ENCODE measurements around the gene MAPK12. TPM values are rescaled to one million over a fixed set of nuclear protein-coding genes. Genes with fewer than 3 reads are reported as not detected.

Gene MAPK12
- total RNA-seq, result 1 to 10 TPM; 3.1 to 3.6 TPM

- H3K9me3 Mint-ChIP-seq, result no peaks in the 10 kb centered on the region
- ATAC-seq (ENCODE audit: low read depth), result no peak
- POLR2A ChIA-PET, result interaction anchor here (1.4 to 3.7 kb wide), 2 partner anchors 10 to 264 kb away, joined by 3 to 26 read pairs; partner anchors contain the start of genes HDAC10 and SCO2
These were observed at the start of gene MAPK12 for GRCh38 chr22:50261615-50262459. TSS of gene MAPK12 (minus strand) at chr22:50261683. CDS start at chr22:50261509, 174 bp downstream.

GRCh38 chr22:50310949-50311444 is 49.5 kb upstream of the MAPK12 start:
- Mint-ChIP-seq H3K4me3 (no peak overlapping the region), H3K27me3 (peaks cover 6% of the 10 kb centered on the region), H3K4me1 (peaks cover 17% of the 10 kb centered on the region), H3K27ac (no peak overlapping the region), H3K36me3 (no peaks in the 10 kb centered on the region), H3K9me3 (no peaks in the 10 kb centered on the region)
- POLR2A ChIA-PET, result interaction anchor here (1.6 kb wide), 1 partner anchor 17 kb away, joined by 4 read pairs; no protein-coding TSS in a partner anchor
- no peak for ATAC-seq (ENCODE audit: low read depth)
- DNase-seq, result peak; percentile 32

More at GRCh38 chr22:50261615-50262459, at the start of gene MAPK12:
- H3K4me3 Mint-ChIP-seq, result peak within 1 kb of the TSS; percentile 64
- no peak for DNase-seq
- no peaks in the 10 kb centered on the region for H3K36me3 Mint-ChIP-seq
- H3K27me3 Mint-ChIP-seq, result peaks cover 11% of the 10 kb centered on the region
- no peak within 1 kb of the TSS for H3K27ac Mint-ChIP-seq
- peaks cover 4% of the 10 kb centered on the region for H3K4me1 Mint-ChIP-seq

DNA sequence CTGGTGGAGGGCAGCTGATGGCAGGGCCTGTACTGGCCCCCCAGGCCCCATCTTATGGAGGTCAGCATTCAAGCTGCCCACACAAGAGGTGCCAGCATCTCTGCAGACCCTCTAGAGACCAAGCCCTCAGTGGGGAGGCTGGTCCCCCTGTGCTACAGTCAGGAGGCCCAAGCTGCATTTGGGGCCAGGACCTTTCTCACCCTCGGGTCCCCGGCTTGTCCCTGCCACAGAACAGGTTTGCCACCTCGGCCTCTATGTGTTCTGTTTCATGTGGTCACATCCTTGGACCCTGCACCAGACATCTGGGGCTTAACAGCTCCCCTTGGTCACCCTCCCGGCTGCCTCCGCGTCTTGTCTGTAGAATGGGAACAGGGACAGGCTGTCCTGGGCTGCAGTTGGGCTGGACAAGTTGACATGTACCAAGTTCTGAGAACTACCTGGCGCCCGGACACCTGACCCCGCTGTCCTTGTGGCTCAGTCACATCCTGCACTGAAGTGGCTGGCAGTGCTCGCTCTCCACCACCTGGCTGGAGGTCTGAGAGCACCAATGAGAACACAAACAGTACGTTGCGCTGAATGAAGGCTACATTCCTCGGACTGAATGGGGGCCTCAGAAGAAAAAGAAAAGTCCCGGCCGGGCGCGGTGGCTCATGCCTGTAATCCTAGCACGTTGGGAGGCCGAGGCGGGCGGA is 48.7 kb upstream of the MAPK12 start:
- H3K4me3 Mint-ChIP-seq, result no peak overlapping the region
- DNase-seq, result no peak
- no peaks in the 10 kb centered on the region for H3K9me3 Mint-ChIP-seq
- H3K36me3 Mint-ChIP-seq, result no peaks in the 10 kb centered on the region
- H3K4me1 Mint-ChIP-seq, result peaks cover 13% of the 10 kb centered on the region
- H3K27me3 Mint-ChIP-seq, result peaks cover 8% of the 10 kb centered on the region
- no peak overlapping the region for H3K27ac Mint-ChIP-seq
- ATAC-seq (ENCODE audit: low read depth), result no peak
- POLR2A ChIA-PET, result no interaction called here

- Mint-ChIP-seq H3K9me3 (no peaks in the 10 kb centered on the region), H3K4me3 (no peak overlapping the region), H3K27ac (no peak overlapping the region), H3K27me3 (peaks cover 10% of the 10 kb centered on the region), H3K36me3 (no peaks in the 10 kb centered on the region), H3K4me1 (peaks cover 10% of the 10 kb centered on the region)
- ATAC-seq (ENCODE audit: low read depth) (no peak), DNase-seq (no peak)
- POLR2A ChIA-PET, result no interaction called here
These were observed 48.1 kb upstream of the MAPK12 start for GRCh38 chr22:50309601-50309991.

- Mint-ChIP-seq H3K27ac (peak overlapping the region; percentile 82), H3K9me3 (no peaks in the 10 kb centered on the region), H3K4me3 (peak overlapping the region; percentile 54), H3K4me1 (peaks cover 9% of the 10 kb centered on the region), H3K27me3 (peaks cover 10% of the 10 kb centered on the region), H3K36me3 (no peaks in the 10 kb centered on the region)
- POLR2A ChIA-PET, result interaction anchor here (0.8 kb wide), 1 partner anchor 32 kb away, joined by 3 read pairs; no protein-coding TSS in a partner anchor
- DNase-seq (no peak), ATAC-seq (ENCODE audit: low read depth) (no peak)
These were observed 47.6 kb upstream of the MAPK12 start for GRCh38 chr22:50308986-50309600.

DNA sequence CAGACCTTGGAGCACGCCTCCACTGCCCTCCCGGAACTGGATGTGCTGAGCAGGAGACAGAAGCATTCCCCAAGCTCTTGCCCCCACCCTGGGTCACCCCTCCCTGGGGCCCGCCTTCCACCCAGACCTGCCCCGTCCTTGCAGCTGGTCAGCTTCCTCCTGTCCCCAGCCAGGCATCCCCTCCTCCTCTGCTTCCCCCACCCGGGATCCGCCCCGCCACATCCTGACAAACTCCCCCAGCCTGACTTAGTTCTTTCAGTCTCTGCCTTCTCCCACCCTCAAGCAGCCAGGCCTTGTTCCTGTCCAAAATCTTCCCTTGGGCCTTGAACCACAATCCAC is 47.1 kb upstream of the MAPK12 start:
- no peaks in the 10 kb centered on the region for H3K9me3 Mint-ChIP-seq
- H3K4me3 Mint-ChIP-seq, result peak overlapping the region; percentile 54
- no peaks in the 10 kb centered on the region for H3K36me3 Mint-ChIP-seq
- no peak for ATAC-seq (ENCODE audit: low read depth)
- DNase-seq, result no peak
- POLR2A ChIA-PET, result interaction anchor here (0.8 kb wide), 1 partner anchor 33 kb away, joined by 3 read pairs; no protein-coding TSS in a partner anchor
- peaks cover 10% of the 10 kb centered on the region for H3K4me1 Mint-ChIP-seq
- H3K27me3 Mint-ChIP-seq, result peaks cover 10% of the 10 kb centered on the region
- H3K27ac Mint-ChIP-seq, result peak overlapping the region; percentile 82

DNA sequence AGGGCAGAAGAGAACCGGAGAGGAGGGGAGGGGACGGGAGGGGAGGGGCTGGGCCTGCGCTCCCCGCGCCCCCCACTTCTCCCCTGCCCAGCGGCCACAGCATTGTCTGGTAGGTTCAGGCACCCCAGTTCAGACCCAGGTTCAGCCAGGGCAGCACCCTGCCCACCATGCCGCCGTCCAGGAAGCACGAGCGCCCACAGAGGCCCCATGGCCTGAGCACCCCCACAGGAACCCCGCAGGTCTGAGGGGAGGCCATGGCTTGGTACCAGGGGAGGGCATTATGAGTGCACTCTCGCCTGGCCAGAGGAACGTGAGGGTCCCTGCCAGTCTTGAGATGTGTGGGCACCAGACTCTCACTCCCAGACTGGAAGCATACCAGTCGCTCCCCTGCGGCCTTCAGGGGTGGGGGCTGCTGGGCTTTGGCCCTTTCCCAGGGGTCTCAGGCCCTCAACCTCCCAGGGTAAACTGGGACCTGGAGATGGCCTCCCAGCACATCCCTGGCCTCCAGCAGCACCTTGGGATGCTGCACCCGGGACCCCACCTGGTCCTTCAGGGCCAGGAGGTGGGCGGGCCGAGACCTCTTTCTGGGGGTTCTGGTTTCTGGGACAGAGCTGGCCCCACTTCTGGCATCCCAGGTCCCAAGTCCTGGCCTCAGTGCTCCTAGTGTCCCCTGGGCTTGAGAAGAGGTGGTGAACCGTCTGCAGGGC is 46.6 kb upstream of the MAPK12 start:
- Mint-ChIP-seq H3K4me1 (peaks cover 10% of the 10 kb centered on the region), H3K27ac (no peak overlapping the region), H3K36me3 (no peaks in the 10 kb centered on the region), H3K27me3 (peaks cover 10% of the 10 kb centered on the region), H3K9me3 (no peaks in the 10 kb centered on the region), H3K4me3 (no peak overlapping the region)
- POLR2A ChIA-PET, result interaction anchor here (0.6 to 6.0 kb wide), 3 partner anchors 14 to 258 kb away, joined by 3 to 51 read pairs (median 4); no protein-coding TSS in a partner anchor
- DNase-seq, result no peak
- no peak for ATAC-seq (ENCODE audit: low read depth)

- DNase-seq (peak; percentile 71), ATAC-seq (ENCODE audit: low read depth) (peak; percentile 50)
- peaks cover 10% of the 10 kb centered on the region for H3K27me3 Mint-ChIP-seq
- no peaks in the 10 kb centered on the region for H3K36me3 Mint-ChIP-seq
- H3K4me1 Mint-ChIP-seq, result peaks cover 10% of the 10 kb centered on the region
- H3K9me3 Mint-ChIP-seq, result no peaks in the 10 kb centered on the region
- peak within 1 kb of the TSS; percentile 47 for H3K4me3 Mint-ChIP-seq
- POLR2A ChIA-PET, result interaction anchor here (0.6 to 6.0 kb wide), 5 partner anchors 8 to 259 kb away, joined by 3 to 51 read pairs (median 4); no protein-coding TSS in a partner anchor
- no peak within 1 kb of the TSS for H3K27ac Mint-ChIP-seq
These were observed 45.6 kb upstream of the MAPK12 start, which contains the start of gene PLXNB2 for GRCh38 chr22:50306753-50307749. TSS of gene PLXNB2 (minus strand) at chr22:50307646. CDS start at chr22:50290584, 17,062 bp downstream.

DNA sequence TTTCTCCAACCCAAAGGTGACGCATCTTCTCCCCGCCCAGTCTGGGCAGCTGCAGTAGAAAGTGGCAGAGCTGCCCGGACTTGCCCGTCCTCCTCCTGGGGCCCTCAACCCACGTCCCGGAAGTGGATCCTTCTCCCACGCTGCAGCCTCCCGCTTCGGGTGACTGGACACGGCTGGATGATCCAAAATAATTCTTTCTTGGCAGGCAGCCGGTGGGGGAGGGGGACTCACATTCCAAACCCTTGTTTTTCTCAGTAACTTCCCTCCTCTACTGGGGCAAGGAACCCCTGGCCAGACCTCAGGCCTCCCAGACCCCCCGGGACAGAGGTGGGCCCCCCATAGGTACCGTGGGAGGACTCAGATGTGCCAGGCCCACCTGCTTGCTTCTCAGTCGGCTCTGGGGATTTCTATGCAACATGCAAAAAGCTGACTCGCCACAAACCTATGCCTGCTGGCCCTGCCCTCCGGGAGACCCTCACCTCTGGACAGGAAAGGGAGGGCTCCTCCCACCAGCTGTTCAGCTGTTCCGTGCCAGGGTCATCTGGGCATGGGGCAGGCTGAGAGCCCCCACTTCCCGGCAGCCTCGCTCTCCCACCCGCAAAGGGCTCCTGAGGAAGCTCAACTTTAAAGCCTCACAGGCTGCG is 44.6 kb upstream of the MAPK12 start:
- Mint-ChIP-seq H3K4me3 (peak overlapping the region; percentile 79), H3K36me3 (peaks cover 1% of the 10 kb centered on the region), H3K4me1 (peaks cover 10% of the 10 kb centered on the region), H3K27ac (no peak overlapping the region), H3K9me3 (no peaks in the 10 kb centered on the region), H3K27me3 (peaks cover 10% of the 10 kb centered on the region)
- POLR2A ChIA-PET, result interaction anchor here (0.6 to 6.0 kb wide), 3 partner anchors 9 to 27 kb away, joined by 4 to 51 read pairs (median 5); no protein-coding TSS in a partner anchor
- ATAC-seq (ENCODE audit: low read depth) (no peak), DNase-seq (no peak)

GRCh38 chr22:50305393-50305922 is 44.0 kb upstream of the MAPK12 start:
- Mint-ChIP-seq H3K27ac (no peak overlapping the region), H3K9me3 (no peaks in the 10 kb centered on the region), H3K4me1 (peaks cover 10% of the 10 kb centered on the region), H3K27me3 (peaks cover 10% of the 10 kb centered on the region), H3K36me3 (peaks cover 1% of the 10 kb centered on the region), H3K4me3 (peak overlapping the region; percentile 79)
- DNase-seq (no peak), ATAC-seq (ENCODE audit: low read depth) (no peak)
- POLR2A ChIA-PET, result interaction anchor here (0.6 to 6.0 kb wide), 3 partner anchors 9 to 27 kb away, joined by 3 to 51 read pairs (median 4); no protein-coding TSS in a partner anchor

Data from activated naive CD8-positive, alpha-beta T cell treated with anti-CD3 and anti-CD28 coated beads, Interleukin-2, amount 10 ng/mL, durations not matched to agents 7 days and 5 days (primary cell).